Measurements from ENCODE around the gene USP32. TPM values are rescaled to one million over a fixed set of nuclear protein-coding genes. Genes with fewer than 3 reads are reported as not detected.

USP32 gene
- total RNA-seq, 1 donor from 2014 or later: 40.8 TPM

DNA sequence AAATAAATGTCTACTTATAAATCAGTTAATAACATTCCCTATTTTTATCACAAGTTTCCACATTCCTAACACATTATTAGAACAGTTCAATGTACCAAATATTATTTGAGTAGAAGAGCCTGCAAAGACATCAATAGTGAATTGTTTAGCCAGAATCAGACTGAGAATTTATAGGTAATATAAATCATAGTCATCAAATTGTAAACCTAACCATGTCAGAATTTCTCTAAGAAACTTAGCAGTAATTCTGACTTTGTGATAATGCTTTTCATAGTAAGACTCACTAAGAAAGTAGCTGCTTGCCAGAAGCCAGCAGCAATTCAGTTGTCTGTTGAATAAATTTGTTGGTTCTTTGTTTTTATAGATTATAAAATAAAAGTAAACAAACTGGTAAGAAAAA, 111.3 kb downstream of the USP32 start:
- Mint-ChIP-seq H3K9me3 (no peaks in the 10 kb centered on the region), H3K4me3 (no peak overlapping the region), H3K36me3 (ENCODE audit: low read depth) (no peaks in the 10 kb centered on the region), H3K27ac (ENCODE audit: unreplicated experiment) (no peak overlapping the region), H3K4me1 (no peaks in the 10 kb centered on the region), H3K27me3 (ENCODE audit: low read depth) (no peaks in the 10 kb centered on the region)
- no peak for DNase-seq (ENCODE audit: low read depth, low spot score)
- TF ChIP-seq, protein P1, sequence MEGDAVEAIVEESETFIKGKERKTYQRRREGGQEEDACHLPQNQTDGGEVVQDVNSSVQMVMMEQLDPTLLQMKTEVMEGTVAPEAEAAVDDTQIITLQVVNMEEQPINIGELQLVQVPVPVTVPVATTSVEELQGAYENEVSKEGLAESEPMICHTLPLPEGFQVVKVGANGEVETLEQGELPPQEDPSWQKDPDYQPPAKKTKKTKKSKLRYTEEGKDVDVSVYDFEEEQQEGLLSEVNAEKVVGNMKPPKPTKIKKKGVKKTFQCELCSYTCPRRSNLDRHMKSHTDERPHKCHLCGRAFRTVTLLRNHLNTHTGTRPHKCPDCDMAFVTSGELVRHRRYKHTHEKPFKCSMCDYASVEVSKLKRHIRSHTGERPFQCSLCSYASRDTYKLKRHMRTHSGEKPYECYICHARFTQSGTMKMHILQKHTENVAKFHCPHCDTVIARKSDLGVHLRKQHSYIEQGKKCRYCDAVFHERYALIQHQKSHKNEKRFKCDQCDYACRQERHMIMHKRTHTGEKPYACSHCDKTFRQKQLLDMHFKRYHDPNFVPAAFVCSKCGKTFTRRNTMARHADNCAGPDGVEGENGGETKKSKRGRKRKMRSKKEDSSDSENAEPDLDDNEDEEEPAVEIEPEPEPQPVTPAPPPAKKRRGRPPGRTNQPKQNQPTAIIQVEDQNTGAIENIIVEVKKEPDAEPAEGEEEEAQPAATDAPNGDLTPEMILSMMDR (conservative IDR thresholded peaks at IDR 0.05): no peak

DNA sequence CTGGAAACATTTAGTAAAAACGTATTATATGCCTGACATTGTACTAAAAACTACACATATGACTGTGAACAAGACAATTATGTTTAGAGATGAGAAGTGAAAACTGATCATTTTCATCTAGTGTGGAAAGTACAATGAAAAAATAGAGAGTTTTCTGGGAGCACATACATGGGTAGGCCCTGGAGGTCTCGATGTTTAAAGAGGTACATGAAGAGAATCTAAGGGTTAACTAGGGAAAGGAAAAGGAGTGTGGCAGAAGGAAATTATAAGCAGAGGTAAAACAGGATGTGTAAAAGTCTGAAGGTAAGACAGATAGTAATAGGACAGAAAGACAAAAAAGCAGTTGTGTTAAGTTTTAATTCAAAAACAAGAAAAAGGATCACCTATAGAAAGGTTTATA, 113.7 kb downstream of the USP32 start:
- no peak overlapping the region for H3K27ac Mint-ChIP-seq (ENCODE audit: unreplicated experiment)
- DNase-seq (ENCODE audit: low read depth, low spot score): no peak
- H3K4me3 Mint-ChIP-seq: no peak overlapping the region
- TF ChIP-seq, protein P1 (conservative IDR thresholded peaks at IDR 0.05): no peak
- no peaks in the 10 kb centered on the region for H3K9me3 Mint-ChIP-seq
- H3K27me3 Mint-ChIP-seq (ENCODE audit: low read depth): no peaks in the 10 kb centered on the region
- H3K36me3 Mint-ChIP-seq (ENCODE audit: low read depth): no peaks in the 10 kb centered on the region
- H3K4me1 Mint-ChIP-seq: no peaks in the 10 kb centered on the region

DNA sequence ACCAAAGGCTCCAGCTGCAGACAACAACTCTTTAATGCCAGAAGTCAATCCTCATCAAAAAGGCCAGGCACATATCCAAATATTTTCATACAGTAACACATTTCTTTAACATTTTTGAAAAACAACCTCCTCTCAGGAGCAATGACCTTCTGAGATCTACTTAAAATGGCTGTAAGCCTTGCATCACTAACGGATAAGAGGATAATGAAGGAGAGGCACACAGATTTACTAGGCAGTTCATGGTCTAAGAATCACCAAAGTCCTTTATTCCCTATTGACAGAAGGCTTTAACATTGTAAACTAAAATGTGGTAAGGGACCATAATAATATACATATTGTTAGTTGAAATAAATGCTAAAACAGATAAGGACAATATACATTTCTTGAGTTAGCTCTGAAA, 114.7 kb downstream of the USP32 start:
- Mint-ChIP-seq H3K9me3 (no peaks in the 10 kb centered on the region), H3K4me1 (no peaks in the 10 kb centered on the region), H3K27me3 (ENCODE audit: low read depth) (no peaks in the 10 kb centered on the region), H3K36me3 (ENCODE audit: low read depth) (no peaks in the 10 kb centered on the region), H3K27ac (ENCODE audit: unreplicated experiment) (peak overlapping the region; percentile 11), H3K4me3 (no peak overlapping the region)
- no peak for DNase-seq (ENCODE audit: low read depth, low spot score)
- TF ChIP-seq, protein P1 (conservative IDR thresholded peaks at IDR 0.05): no peak

DNA sequence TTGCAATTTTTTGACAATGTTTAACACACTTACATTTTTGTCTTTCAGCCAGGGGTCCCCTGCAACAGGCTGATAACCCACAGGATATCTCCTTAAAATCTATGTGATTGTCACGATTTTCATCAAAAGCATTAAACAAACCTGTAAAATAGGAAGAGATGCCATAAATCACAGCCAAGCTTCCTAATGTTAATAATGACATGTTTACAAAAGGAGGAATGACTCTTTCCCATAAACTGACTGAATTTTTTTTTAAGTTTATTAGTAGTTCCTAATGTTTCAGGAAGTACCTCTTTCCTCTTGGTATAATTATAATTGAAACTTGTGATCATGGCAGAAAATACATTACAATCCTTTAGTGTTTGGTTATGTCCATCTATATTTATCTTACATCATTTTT, 122.5 kb downstream of the USP32 start:
- H3K36me3 Mint-ChIP-seq (ENCODE audit: low read depth): peaks cover 5% of the 10 kb centered on the region
- H3K27ac Mint-ChIP-seq (ENCODE audit: unreplicated experiment): no peak overlapping the region
- no peaks in the 10 kb centered on the region for H3K9me3 Mint-ChIP-seq
- no peak overlapping the region for H3K4me3 Mint-ChIP-seq
- no peaks in the 10 kb centered on the region for H3K27me3 Mint-ChIP-seq (ENCODE audit: low read depth)
- TF ChIP-seq, protein P1 (conservative IDR thresholded peaks at IDR 0.05): no peak
- DNase-seq (ENCODE audit: low read depth, low spot score): no peak
- H3K4me1 Mint-ChIP-seq: no peaks in the 10 kb centered on the region

DNA sequence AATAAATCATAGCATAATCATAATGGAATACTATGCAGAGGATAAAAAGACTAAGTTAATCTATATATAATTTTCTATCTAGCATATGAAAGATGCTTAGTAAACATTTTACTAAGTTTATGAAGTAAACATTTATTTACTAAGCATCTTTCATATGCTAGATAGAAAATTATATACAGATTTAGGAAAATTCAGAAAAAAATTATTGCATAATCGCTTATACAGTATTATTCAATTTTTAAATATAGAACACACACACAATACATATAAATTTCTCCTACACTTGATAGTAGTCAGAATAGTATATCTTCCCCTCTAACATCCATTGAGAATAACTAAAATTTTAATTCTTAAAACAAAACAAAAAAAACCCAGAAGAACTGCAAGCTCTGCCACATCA, 131.4 kb downstream of the USP32 start:
- no peak overlapping the region for H3K4me3 Mint-ChIP-seq
- H3K27me3 Mint-ChIP-seq (ENCODE audit: low read depth): no peaks in the 10 kb centered on the region
- TF ChIP-seq, protein P1 (conservative IDR thresholded peaks at IDR 0.05): no peak
- DNase-seq (ENCODE audit: low read depth, low spot score): no peak
- H3K36me3 Mint-ChIP-seq (ENCODE audit: low read depth): no peaks in the 10 kb centered on the region
- H3K9me3 Mint-ChIP-seq: no peaks in the 10 kb centered on the region
- no peaks in the 10 kb centered on the region for H3K4me1 Mint-ChIP-seq
- H3K27ac Mint-ChIP-seq (ENCODE audit: unreplicated experiment): no peak overlapping the region

DNA sequence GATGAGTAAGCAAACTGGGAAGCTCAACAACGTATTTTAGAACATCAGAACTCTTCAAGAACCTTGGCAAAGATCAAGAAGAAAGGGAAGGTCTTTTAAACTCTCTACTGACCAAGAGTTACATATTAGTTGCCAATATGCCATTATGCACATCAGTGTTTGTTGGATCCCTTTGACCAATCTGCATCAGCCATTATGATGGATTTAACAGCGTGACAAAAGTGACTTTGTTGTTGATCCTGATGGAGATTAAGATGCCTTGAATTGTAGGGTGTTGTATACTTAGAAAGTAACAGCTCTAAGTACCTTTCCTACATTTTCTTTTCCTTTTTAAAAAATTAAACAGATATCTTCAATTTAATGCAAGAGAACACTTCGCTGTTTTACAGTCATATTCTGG, 133.6 kb downstream of the USP32 start:
- Mint-ChIP-seq H3K4me3 (no peak overlapping the region), H3K27me3 (ENCODE audit: low read depth) (no peaks in the 10 kb centered on the region), H3K27ac (ENCODE audit: unreplicated experiment) (no peak overlapping the region), H3K36me3 (ENCODE audit: low read depth) (no peaks in the 10 kb centered on the region), H3K4me1 (no peaks in the 10 kb centered on the region), H3K9me3 (no peaks in the 10 kb centered on the region)
- TF ChIP-seq, protein P1 (conservative IDR thresholded peaks at IDR 0.05): no peak
- no peak for DNase-seq (ENCODE audit: low read depth, low spot score)
